ENCODE data around the gene EPHB1. TPM values are rescaled to one million over a fixed set of nuclear protein-coding genes. Genes with fewer than 3 reads are reported as not detected.

Gene EPHB1
- total RNA-seq, 5 donors from 2014 or later (not counting 1 experiment from before 2014, with no cell fraction given): 0.28 to 0.72 (median 0.31) TPM; not detected in 1

GRCh38 chr3:135154186-135154585, 359.1 kb downstream of the EPHB1 start:
- DNase-seq: no peak
- ATAC-seq (replicated peaks in 1 of 4): no peak
- H3K36me3 Mint-ChIP-seq: no peaks in the 10 kb centered on the region
- H3K36me3 ChIP-seq (ENCODE audit: control insufficient read depth in 2 of 2, extremely low read depth in 1 of 2, insufficient read depth in 1 of 2, low read length in 1 of 2): no peaks in the 10 kb centered on the region
- H3K27me3 ChIP-seq (replicated peaks in 1 of 2; ENCODE audit: control insufficient read depth in 2 of 2, extremely low read depth in 1 of 2, insufficient read depth in 2 of 2, low read length in 1 of 2): peaks cover 0 to 6% of the 10 kb centered on the region in 2 experiments
- 92% methylated on average over 2 of the region's 2 CpGs for WGBS (ENCODE audit: insufficient coverage)
- H3K4me3 ChIP-seq (ENCODE audit: control insufficient read depth in 1 of 2, extremely low read depth in 1 of 2, low read length in 1 of 2): no peak overlapping the region
- H3K4me1 ChIP-seq (ENCODE audit: control insufficient read depth in 1 of 2, extremely low read depth in 1 of 2, insufficient read depth in 2 of 2, low read length in 2 of 2): no peaks in the 10 kb centered on the region
- ChIA-PET CTCF (no interaction called here), POLR2A (no interaction called here)
- no peaks in the 10 kb centered on the region for H3K9me3 ChIP-seq
- H3K27ac Mint-ChIP-seq: no peak overlapping the region
- H3K27me3 Mint-ChIP-seq: peaks cover 4 to 6% of the 10 kb centered on the region in 2 donors
- no peaks in the 10 kb centered on the region for H3K4me1 Mint-ChIP-seq
- no peak overlapping the region for H3K27ac ChIP-seq (ENCODE audit: low read length)
- H3K9me3 Mint-ChIP-seq: peaks cover 0 to 6% (median 3%) of the 10 kb centered on the region in 3 donors
- H3K4me3 Mint-ChIP-seq: no peak overlapping the region

- no peak overlapping the region for H3K27ac ChIP-seq (ENCODE audit: low read length)
- no peak overlapping the region for H3K4me3 Mint-ChIP-seq
- H3K27ac Mint-ChIP-seq: no peak overlapping the region
- peaks cover 0 to 6% of the 10 kb centered on the region in 2 experiments for H3K27me3 ChIP-seq (replicated peaks in 1 of 2; ENCODE audit: control insufficient read depth in 2 of 2, extremely low read depth in 1 of 2, insufficient read depth in 2 of 2, low read length in 1 of 2)
- no peaks in the 10 kb centered on the region for H3K36me3 Mint-ChIP-seq
- H3K4me3 ChIP-seq (ENCODE audit: control insufficient read depth in 1 of 2, extremely low read depth in 1 of 2, low read length in 1 of 2): no peak overlapping the region
- H3K27me3 Mint-ChIP-seq: peaks cover 4 to 5% of the 10 kb centered on the region in 2 donors
- 57% methylated on average over 3 of the region's 4 CpGs for WGBS (ENCODE audit: insufficient coverage)
- no peaks in the 10 kb centered on the region for H3K9me3 ChIP-seq
- H3K9me3 Mint-ChIP-seq: peaks cover 0 to 6% (median 3%) of the 10 kb centered on the region in 3 donors
- no peak for ATAC-seq (replicated peaks in 1 of 4)
- H3K4me1 ChIP-seq (ENCODE audit: control insufficient read depth in 1 of 2, extremely low read depth in 1 of 2, insufficient read depth in 2 of 2, low read length in 2 of 2): no peaks in the 10 kb centered on the region
- ChIA-PET CTCF (no interaction called here), POLR2A (no interaction called here)
- no peak for DNase-seq
- no peaks in the 10 kb centered on the region for H3K4me1 Mint-ChIP-seq
- H3K36me3 ChIP-seq (ENCODE audit: control insufficient read depth in 2 of 2, extremely low read depth in 1 of 2, insufficient read depth in 1 of 2, low read length in 1 of 2): no peaks in the 10 kb centered on the region
These were observed 360.2 kb downstream of the EPHB1 start for GRCh38 chr3:135155228-135155627.

GRCh38 chr3:135155791-135156190, 360.7 kb downstream of the EPHB1 start:
- POLR2A ChIA-PET: no interaction called here
- 90% methylated on average over 5 of the region's 5 CpGs for WGBS (ENCODE audit: insufficient coverage)
- no peak overlapping the region for H3K27ac ChIP-seq (ENCODE audit: low read length)

GRCh38 chr3:135157045-135157740, 362.1 kb downstream of the EPHB1 start:
- H3K9me3 Mint-ChIP-seq: peaks cover 0 to 12% (median 3%) of the 10 kb centered on the region in 3 donors
- no peak overlapping the region for H3K27ac ChIP-seq (ENCODE audit: low read length)
- no peaks in the 10 kb centered on the region for H3K36me3 Mint-ChIP-seq
- ChIA-PET CTCF (no interaction called here), POLR2A (interaction anchor here in 1 of 2 donors (0.6 kb wide), 1 partner anchor 442 kb away, joined by 4 read pairs; no protein-coding TSS in a partner anchor)
- no peaks in the 10 kb centered on the region for H3K4me1 Mint-ChIP-seq
- H3K27ac Mint-ChIP-seq: no peak overlapping the region
- no peak for DNase-seq
- peaks cover 0 to 3% of the 10 kb centered on the region in 2 experiments for H3K27me3 ChIP-seq (replicated peaks in 1 of 2; ENCODE audit: control insufficient read depth in 2 of 2, extremely low read depth in 1 of 2, insufficient read depth in 2 of 2, low read length in 1 of 2)
- no peaks in the 10 kb centered on the region for H3K4me1 ChIP-seq (ENCODE audit: control insufficient read depth in 1 of 2, extremely low read depth in 1 of 2, insufficient read depth in 2 of 2, low read length in 2 of 2)
- H3K27me3 Mint-ChIP-seq: peaks cover 0 to 2% of the 10 kb centered on the region in 2 donors
- no peak overlapping the region for H3K4me3 Mint-ChIP-seq
- H3K9me3 ChIP-seq: no peaks in the 10 kb centered on the region
- H3K4me3 ChIP-seq (ENCODE audit: control insufficient read depth in 1 of 2, extremely low read depth in 1 of 2, low read length in 1 of 2): no peak overlapping the region
- no peaks in the 10 kb centered on the region for H3K36me3 ChIP-seq (ENCODE audit: control insufficient read depth in 2 of 2, extremely low read depth in 1 of 2, insufficient read depth in 1 of 2, low read length in 1 of 2)
- WGBS (ENCODE audit: insufficient coverage): no CpG with 5 or more reads among the region's 6 CpGs
- ATAC-seq (replicated peaks in 1 of 4): no peak

More at GRCh38 chr3:135155791-135156190, 360.7 kb downstream of the EPHB1 start:
- H3K27me3 Mint-ChIP-seq: peaks cover 0 to 4% of the 10 kb centered on the region in 2 donors
- H3K36me3 Mint-ChIP-seq: no peaks in the 10 kb centered on the region
- Histone ChIP-seq H3K27me3 (replicated peaks in 1 of 2; ENCODE audit: control insufficient read depth in 2 of 2, extremely low read depth in 1 of 2, insufficient read depth in 2 of 2, low read length in 1 of 2) (peaks cover 0 to 6% of the 10 kb centered on the region in 2 experiments), H3K9me3 (no peaks in the 10 kb centered on the region), H3K36me3 (ENCODE audit: control insufficient read depth in 2 of 2, extremely low read depth in 1 of 2, insufficient read depth in 1 of 2, low read length in 1 of 2) (no peaks in the 10 kb centered on the region), H3K4me3 (ENCODE audit: control insufficient read depth in 1 of 2, extremely low read depth in 1 of 2, low read length in 1 of 2) (no peak overlapping the region), H3K4me1 (ENCODE audit: control insufficient read depth in 1 of 2, extremely low read depth in 1 of 2, insufficient read depth in 2 of 2, low read length in 2 of 2) (no peaks in the 10 kb centered on the region)
- DNase-seq (no peak), ATAC-seq (replicated peaks in 1 of 4) (no peak)
- CTCF ChIA-PET: no interaction called here
- no peak overlapping the region for H3K4me3 Mint-ChIP-seq
- H3K9me3 Mint-ChIP-seq: peaks cover 0 to 6% (median 3%) of the 10 kb centered on the region in 3 donors
- H3K27ac Mint-ChIP-seq: no peak overlapping the region
- no peaks in the 10 kb centered on the region for H3K4me1 Mint-ChIP-seq

- Histone ChIP-seq H3K4me1 (ENCODE audit: control insufficient read depth in 1 of 2, extremely low read depth in 1 of 2, insufficient read depth in 2 of 2, low read length in 2 of 2) (no peaks in the 10 kb centered on the region), H3K9me3 (no peaks in the 10 kb centered on the region), H3K4me3 (ENCODE audit: control insufficient read depth in 1 of 2, extremely low read depth in 1 of 2, low read length in 1 of 2) (no peak overlapping the region), H3K36me3 (ENCODE audit: control insufficient read depth in 2 of 2, extremely low read depth in 1 of 2, insufficient read depth in 1 of 2, low read length in 1 of 2) (no peaks in the 10 kb centered on the region), H3K27ac (ENCODE audit: low read length) (no peak overlapping the region), H3K27me3 (replicated peaks in 1 of 2; ENCODE audit: control insufficient read depth in 2 of 2, extremely low read depth in 1 of 2, insufficient read depth in 2 of 2, low read length in 1 of 2) (peaks cover 0 to 3% of the 10 kb centered on the region in 2 experiments)
- H3K4me3 Mint-ChIP-seq: no peak overlapping the region
- H3K27ac Mint-ChIP-seq: no peak overlapping the region
- ATAC-seq (replicated peaks in 1 of 4): no peak
- no peaks in the 10 kb centered on the region for H3K36me3 Mint-ChIP-seq
- H3K27me3 Mint-ChIP-seq: no peaks in the 10 kb centered on the region
- DNase-seq: no peak
- WGBS (ENCODE audit: insufficient coverage): no CpG with 5 or more reads among the region's 5 CpGs
- ChIA-PET POLR2A (no interaction called here), CTCF (no interaction called here)
- no peaks in the 10 kb centered on the region for H3K4me1 Mint-ChIP-seq
- H3K9me3 Mint-ChIP-seq: peaks cover 0 to 12% (median 3%) of the 10 kb centered on the region in 3 donors
These were observed 363.5 kb downstream of the EPHB1 start for GRCh38 chr3:135158520-135158919.

GRCh38 chr3:135159681-135160247, 364.7 kb downstream of the EPHB1 start:
- POLR2A ChIA-PET: no interaction called here
- no peaks in the 10 kb centered on the region for H3K9me3 ChIP-seq

More at GRCh38 chr3:135159681-135160247, 364.7 kb downstream of the EPHB1 start:
- Mint-ChIP-seq H3K36me3 (no peaks in the 10 kb centered on the region), H3K27me3 (no peaks in the 10 kb centered on the region), H3K4me1 (no peaks in the 10 kb centered on the region), H3K27ac (no peak overlapping the region), H3K4me3 (no peak overlapping the region), H3K9me3 (peaks cover 0 to 12% (median 3%) of the 10 kb centered on the region in 3 donors)
- WGBS (ENCODE audit: insufficient coverage): 41% methylated on average over 1 of the region's 2 CpGs
- Histone ChIP-seq H3K4me3 (ENCODE audit: control insufficient read depth in 1 of 2, extremely low read depth in 1 of 2, low read length in 1 of 2) (no peak overlapping the region), H3K27ac (ENCODE audit: low read length) (no peak overlapping the region), H3K36me3 (ENCODE audit: control insufficient read depth in 2 of 2, extremely low read depth in 1 of 2, insufficient read depth in 1 of 2, low read length in 1 of 2) (no peaks in the 10 kb centered on the region), H3K4me1 (ENCODE audit: control insufficient read depth in 1 of 2, extremely low read depth in 1 of 2, insufficient read depth in 2 of 2, low read length in 2 of 2) (no peaks in the 10 kb centered on the region), H3K27me3 (replicated peaks in 1 of 2; ENCODE audit: control insufficient read depth in 2 of 2, extremely low read depth in 1 of 2, insufficient read depth in 2 of 2, low read length in 1 of 2) (no peaks in the 10 kb centered on the region)
- no peak for ATAC-seq (replicated peaks in 1 of 4)
- DNase-seq: no peak
- CTCF ChIA-PET: no interaction called here

Data from T-cell (primary cell).